Right lobe of liver (tissue), 4 donors: ENCODE data around the gene AMPD2.

Source experiments
- CTCF ChIP-seq, 4 donors: fragments of 200-600 bp in 3 of 4; fragments of 450-650 bp in 1 of 4; IDR thresholded peaks; one replicate each; pipeline versions ENCODE4 v1.5.1 to v1.8.0; 2016 to 2022; ENCODE audit warnings: antibody characterized with exemption in 4 of 4, mild to moderate bottlenecking in 2 of 4
- POLR2A ChIP-seq: fragments of 450-650 bp; IDR thresholded peaks from one replicate; pipeline ENCODE4 v1.6.1; 2017; ENCODE audit warnings: antibody characterized with exemption, mild to moderate bottlenecking
- donor health status: DM: no; HTN: no; CAD: no.
- donor health status: DM: no; HTN: no; CAD: no.
- donor health status: DM: no; HTN: yes; CAD: no.

- no peak for TF ChIP-seq CTCF (IDR thresholded peaks at IDR 0.05)
- TF ChIP-seq POLR2A: no peak
Measured at GRCh38 chr1:109677459-109677858, 57.8 kb downstream of the AMPD2 start.
